Measurements from ENCODE around the gene AREL1. TPM values are rescaled to one million over a fixed set of nuclear protein-coding genes. Genes with fewer than 3 reads are reported as not detected.

The AREL1 gene
- total RNA-seq, 4 donors from 2014 or later: 45.6 to 61.1 (median 50.4) TPM

Small RNA genes within 50 kb of the gene (small RNA-seq; reads per million reads assigned to genes)
- not detected for gene RF00409

Other genes with a start within 250 kb of the AREL1 start
- 1,000 to 10,000 TPM in 1 of 4 donors, 100 to 1,000 TPM in 3; 583 to 1,617 (median 793) TPM for gene NPC2, start 219.8 kb downstream of the AREL1 start, total RNA-seq
- gene ISCA2, start 219.3 kb downstream of the AREL1 start, total RNA-seq: 10 to 100 TPM; 24.6 to 54.9 (median 44.2) TPM
- 100 to 1,000 TPM in 3 of 4 donors, 10 to 100 TPM in 1; 81.3 to 240 (median 189) TPM for gene LTBP2, start 100.8 kb downstream of the AREL1 start, total RNA-seq
- 10 to 100 TPM; 35.4 to 51.2 (median 39.3) TPM for gene FCF1, start 64 bp upstream of the AREL1 start, total RNA-seq
- gene YLPM1, start 50.2 kb upstream of the AREL1 start, total RNA-seq: 100 to 1,000 TPM in 1 of 4 donors, 10 to 100 TPM in 3; 71.3 to 104 (median 84.8) TPM
- not detected for gene PROX2, start 163.1 kb upstream of the AREL1 start, total RNA-seq
- 10 to 100 TPM; 80.9 to 91.6 (median 83.5) TPM for gene DLST, start 168.8 kb upstream of the AREL1 start, total RNA-seq
- gene RPS6KL1, start 210.2 kb upstream of the AREL1 start, total RNA-seq: 10 to 100 TPM in 2 of 4 donors, 1 to 10 TPM in 2; 5.7 to 16.4 (median 9.5) TPM
- 10 to 100 TPM; 34.4 to 68.8 (median 61.0) TPM for gene PGF, start 242.5 kb upstream of the AREL1 start, total RNA-seq